GM19239 (cell line): ENCODE results near the gene RAP1A.
"Not testable (repeated sequence)": the region's sequence is repeated elsewhere in the genome, so short reads cannot be mapped to it uniquely, and the experiment has no call there.

Experiments
- DNase-seq: peaks from one replicate; pipeline ENCODE4 v3.0.0; 2011; ENCODE audit warnings: low spot score; ENCODE audit not compliant: insufficient read length
- FAIRE-seq: peaks from 2 replicates; lab custom pipeline; 2011; peaks lifted over from hg19 to GRCh38; lab: Jason Lieb, UNC

RAP1A gene

DNA sequence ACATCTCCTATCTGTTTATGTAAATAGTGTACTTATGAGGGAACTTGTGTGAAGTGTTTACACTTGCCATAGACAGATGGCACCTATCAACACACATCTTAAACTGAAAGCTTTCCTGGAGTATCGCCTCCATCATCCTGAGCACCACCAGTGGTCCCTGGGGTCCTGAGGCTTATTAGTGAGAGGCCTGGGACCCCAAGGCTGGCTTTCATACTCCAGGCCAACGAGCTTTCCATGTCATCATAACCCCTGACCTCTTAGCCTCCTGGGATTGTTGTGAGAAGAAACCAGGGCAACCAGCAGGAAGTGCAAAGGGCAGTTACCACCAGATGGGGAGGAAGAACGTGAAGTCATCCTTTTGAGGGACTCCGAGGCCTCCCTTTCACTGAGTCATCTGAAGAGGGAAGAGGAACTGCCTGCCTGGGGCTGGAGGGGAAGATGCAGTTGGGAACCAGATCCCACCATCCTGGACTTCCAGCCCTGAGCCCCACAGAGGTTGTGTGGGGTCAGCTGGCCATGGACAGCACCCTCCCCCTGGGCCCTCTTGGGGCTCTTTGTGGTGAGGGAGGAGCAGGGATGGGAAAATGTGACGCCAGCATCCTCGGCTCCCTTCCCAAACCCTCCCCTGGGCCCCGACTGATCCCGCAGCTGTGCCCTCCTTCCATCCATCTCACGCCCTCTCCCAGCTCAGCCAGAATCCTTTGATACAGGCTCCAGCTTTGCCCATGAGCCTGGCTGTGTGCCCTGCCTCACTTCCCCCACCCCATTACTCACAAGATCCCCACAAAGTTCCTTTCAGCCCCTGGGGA lies 113.8 kb downstream of the RAP1A start:
- DNase-seq (no peak), FAIRE-seq (no peak)

DNA sequence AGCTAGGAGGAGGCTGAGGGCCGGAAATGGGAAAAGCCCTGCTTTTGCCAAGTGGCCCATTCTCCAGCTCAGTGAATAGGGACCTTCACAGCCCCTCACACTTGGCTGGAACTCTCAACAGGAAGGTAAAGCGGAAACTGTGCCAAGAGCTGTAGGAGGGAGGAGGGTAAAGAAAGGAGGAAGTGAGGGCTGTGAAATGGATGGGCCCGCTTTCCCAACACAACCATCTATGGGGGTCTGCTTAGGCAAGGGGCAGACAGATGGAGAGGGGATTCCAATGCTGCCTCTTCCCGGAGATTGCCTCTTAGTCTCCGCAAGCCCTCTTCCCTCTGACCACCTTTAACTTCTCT lies 114.4 kb downstream of the RAP1A start:
- no peak for DNase-seq
- FAIRE-seq = no peak

DNA sequence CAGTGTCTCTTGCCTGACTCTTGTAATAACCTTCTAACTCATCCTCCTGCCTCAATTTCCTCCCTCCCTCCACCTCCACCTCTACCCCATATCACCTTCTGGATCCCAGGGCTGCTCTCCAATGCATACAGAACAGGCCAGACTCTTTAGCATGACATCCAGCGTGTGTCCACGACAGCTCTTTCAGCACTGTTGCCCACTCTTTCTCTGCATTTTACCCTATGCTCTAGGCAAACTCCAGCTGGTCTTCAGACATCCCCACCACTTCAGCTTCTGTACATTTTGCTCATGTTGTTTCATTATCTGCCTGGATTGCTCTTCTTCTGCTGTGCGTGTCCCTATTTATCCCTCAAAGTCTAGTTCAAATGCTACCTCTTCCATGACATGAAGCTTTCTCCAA lies 114.8 kb downstream of the RAP1A start:
- DNase-seq = no peak
- no peak for FAIRE-seq

DNA sequence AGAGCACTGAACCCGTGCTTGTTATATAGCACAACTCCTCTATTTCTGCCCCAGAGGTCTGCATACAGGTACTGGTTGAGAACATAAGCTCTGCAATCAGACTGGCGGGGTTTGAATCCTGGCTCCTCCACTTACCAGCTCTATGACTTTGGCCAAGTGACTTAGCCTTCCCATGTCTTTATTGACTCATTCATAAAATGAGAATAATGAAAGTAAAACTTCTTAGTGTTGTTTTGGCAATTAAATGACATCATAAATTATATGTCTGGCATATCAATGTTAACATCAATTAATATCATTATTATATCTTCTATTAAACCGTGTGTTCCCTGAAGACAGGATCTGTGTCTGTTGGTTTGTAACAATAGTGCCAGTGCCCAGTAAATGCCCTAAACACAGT lies 115.3 kb downstream of the RAP1A start:
- FAIRE-seq (no peak), DNase-seq (no peak)

DNA sequence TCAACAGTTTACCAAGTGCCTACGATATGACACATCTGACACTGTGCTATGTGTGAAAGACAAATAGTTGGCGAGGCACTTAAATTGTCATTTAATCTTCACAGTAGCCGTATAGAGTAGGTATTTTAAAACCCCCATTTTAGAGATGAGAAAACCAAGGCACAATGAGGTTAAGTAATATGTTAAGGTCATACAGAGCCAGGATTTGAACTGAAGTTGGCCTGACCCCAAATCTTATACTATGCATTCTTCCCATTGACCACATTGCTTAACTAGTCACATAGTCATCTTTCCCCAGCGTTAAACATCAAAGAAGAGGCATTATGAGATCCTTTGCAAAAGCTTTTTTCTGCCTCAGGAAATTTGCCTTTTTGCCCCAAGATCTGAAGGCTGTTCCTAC lies 115.7 kb downstream of the RAP1A start:
- DNase-seq = no peak
- FAIRE-seq = no peak

DNA sequence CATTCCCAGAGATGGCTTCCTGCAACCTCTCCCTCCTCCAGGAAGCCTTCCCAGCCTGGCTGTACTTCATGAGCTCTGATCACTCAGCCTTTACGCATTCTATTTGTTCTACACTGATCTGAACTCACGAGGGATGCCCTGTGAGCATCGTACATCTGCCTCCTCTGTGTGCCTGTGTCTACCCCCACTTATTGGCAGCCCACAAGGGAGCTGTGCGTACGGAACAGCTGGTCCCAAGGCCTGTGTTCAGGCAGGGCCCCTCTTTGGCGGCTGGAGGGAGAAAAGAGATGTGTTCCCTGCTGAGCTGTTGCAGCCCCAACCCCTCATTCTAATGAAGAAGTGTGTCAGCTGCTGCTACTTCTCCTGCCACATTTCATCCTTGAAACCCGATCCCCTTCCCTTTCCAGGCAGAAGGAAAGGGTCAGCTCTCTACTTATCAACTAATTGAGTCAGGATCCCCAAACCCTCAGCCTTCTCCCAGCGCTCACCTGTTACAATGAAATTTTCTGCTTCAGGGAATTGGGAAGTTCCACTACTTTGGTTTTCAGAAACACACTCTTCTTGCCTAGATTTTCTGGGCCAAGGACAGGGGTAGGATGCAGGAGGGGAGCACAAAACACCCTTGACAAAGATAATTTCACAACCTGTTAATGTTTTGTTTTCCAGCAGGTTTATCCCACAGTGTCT lies 116.4 kb downstream of the RAP1A start:
- no peak for FAIRE-seq

DNA sequence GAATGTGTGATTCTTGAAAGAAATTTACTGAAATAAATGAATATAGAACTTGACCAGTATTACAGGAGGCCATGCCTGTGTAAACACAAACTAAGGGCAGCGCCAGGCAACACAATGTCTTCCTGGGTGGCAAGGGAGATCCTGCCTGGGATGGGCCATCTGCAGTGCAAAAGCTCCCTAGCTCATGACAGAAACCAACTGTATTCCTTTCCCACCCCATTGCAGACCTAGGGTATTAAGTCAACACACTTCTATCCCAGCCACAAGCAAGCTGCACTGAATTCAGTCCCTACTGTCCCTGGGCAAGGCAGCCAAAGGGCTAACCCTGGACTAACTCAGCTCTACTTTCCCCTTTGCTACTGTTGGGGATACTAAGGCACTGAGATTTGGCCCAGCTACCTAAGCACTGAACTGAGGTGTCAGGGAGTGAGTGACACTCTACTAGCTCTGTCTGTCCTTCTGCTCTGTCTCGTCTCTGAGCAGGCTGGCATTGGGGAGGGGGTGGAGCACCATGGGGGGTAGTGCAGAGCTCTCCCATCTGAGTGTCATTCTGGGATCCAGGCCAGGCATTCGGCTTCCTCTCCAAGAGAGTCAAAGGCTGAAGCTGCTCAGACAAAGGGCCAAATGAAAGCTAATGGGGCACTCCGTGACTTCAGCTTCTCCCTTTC lies 117.1 kb downstream of the RAP1A start:
- DNase-seq (no peak), FAIRE-seq (no peak)

More for the DNA sequence above, 116.4 kb downstream of the RAP1A start:
- DNase-seq = no peak

DNA sequence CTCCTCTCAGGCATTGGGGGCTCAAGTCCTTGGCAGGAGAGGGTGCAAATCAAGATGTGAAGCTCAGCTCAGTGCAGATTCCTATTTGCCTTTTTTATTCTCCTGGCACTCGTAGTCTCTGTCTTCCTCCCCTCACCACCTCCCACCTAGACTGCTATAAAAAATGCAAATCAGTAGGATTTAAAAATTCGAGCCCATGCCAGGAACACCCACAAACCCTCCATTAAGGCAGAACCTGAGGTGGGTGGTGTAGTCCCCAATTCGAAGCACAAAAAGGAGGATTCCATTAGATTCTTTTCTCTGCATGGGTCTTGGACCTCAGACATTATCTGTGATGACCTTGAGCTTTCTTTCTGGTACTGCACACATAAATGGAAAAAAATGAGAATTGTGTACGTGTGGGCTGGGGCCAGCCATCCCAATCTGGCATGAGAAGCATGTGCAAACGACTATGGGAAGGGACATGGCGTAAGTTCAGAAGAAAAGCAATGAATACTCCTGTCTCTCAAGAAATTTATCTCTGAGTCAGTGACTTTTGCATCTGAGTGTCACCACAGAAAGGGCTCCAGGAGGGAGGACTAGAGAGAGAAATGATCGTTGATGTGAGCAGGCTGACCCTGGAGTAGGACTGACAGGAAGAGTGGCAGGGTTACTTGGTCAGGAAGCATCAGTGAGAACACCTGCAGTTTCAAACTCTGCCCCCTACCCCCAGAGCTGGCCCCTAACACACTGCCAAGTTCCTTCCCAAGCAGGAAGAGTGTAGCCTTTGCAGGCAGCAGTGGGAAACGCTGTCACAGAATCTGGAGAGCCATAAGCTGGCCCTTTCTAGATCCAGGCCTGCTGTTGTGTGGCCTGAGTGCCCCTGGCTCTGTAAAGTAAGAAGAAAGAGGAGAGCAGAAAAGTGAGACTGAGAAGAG lies 117.9 kb downstream of the RAP1A start:
- no peak for FAIRE-seq
- DNase-seq = no peak

DNA sequence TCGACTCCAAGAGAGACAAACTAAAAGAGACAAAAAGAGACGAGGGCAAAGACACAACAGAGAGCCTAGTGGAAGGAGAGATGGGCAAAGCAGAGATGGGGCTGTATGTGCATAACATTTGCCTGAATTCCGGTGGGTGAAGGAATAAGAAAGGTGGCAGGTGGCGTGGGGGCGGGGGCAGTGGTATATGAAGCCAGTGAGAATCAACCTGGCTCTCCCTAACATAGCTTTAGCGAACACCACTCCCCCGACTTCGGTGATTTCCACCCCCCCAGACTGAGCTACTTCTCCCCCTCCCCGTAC lies 118.5 kb downstream of the RAP1A start:
- no peak for FAIRE-seq
- DNase-seq = no peak

DNA sequence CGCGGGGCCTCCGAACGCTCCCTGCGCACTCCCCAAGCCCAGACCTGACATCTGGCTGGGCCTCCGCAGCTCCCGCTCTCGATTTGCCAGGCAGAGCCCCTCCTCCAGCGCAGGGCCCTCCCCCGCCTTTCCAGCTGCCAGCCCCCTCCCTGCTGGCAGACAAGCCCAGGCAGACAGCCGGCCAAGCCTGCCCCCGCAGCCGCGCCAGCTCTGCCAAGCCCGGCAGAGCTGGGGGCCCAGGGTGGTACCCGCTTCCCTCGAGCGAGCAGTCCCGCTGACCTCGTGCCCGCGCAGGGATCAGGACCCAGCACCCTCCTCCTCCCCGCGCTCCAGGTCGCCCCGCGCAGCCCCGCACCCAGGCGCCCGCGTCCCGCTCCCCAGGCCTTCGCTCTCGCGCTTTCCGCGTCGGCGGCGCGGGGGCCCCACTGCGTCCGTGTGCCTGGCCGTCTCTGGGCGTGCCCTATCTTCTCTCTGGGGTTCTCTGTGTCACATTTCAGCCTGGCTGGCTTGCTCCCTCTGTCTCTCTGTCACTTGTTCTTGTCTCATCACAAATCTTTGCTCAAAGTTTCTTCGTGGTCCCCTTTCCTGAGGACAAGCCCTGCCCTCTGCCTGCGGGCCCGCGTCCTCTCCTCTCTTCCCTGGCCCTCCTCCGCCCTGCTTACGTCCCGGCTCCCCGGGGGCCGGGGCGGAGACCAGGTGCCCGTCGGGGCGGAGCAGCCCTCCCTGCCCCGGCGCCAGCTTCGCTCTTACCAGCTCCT lies 119.0 kb downstream of the RAP1A start:
- peak; percentile 69 for FAIRE-seq
- DNase-seq = peak; percentile 26

DNA sequence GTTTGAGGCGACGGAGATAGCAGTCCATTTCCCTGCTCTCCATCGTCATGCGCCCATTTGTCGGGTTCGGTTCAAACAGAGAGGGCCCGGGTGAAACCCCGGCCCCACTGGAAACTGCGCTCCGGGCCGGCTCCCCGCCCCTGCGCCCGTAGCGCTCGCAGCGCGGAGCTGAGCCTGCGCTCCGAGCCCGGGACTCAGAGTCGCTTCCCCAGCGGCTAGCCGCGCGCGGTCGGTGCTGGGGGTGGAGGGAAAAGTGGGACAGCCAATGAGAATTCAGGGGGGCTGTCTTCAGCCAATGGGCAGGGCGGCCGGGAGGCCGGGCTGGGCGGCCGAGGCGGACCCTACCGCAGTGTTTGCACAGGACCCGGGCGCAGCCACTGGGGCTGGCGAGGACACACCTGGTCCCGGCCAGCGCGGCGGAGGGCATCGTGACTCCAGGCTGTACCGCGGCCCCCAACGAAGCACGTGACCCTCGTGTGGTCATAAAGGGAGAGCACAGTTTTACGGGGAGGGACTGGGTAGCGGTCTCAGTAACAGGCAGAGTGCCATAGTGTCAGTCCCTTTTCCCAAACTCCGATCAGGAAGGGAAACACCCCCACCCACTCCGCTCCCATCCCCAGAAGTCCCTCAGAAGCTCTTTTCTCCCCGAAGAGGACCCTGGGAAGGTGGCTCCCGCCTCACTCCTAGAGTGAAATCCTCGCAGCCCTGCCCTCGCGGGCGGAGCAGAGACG lies 119.8 kb downstream of the RAP1A start, which contains the start of gene INKA2:
Gene INKA2 (minus strand): TSS at position 202 of the 731 bp plus-strand sequence. CDS start 153 bp downstream, at position 49.
- FAIRE-seq (no peak), DNase-seq (peak; percentile 76)

DNA sequence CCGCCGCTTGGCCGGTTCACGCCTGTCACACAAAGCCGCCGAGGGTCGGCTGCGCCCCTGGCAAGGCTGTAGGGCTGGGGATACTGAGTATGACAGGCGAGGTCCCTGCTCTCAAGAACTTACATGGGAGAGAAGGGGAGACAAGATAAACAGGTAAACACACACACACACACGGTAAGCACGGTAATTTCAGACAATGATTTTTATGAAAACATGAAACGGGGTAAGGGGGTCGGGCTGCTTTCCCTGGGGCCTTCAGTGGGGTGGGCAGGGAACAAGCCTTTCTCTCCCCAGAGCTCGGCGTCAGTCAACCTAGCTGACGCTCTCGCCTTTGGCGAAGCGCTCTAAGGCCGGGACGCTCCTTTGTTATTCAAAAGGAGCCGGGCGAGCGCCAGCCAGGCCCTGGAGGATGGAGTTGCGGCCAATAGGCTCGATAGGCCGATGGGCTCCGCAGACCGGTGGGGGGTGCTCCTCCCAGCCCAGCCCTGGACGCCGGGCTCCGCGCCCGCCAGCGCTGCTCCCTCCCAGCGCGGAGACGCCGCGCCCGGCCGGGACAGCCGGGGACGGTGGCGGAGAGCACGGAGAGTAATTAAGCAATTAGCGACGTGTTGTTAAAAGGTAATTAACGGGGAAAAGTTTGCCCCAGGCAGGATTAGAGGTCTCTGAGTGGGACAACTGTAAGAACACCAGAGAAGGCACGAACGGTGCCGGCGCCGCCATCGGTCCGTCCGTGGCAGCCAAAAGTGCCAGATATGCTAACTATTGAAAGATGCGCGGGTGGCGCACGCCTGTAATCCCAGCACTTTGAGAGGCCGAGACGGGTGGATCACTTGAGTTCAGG lies 120.6 kb downstream of the RAP1A start:
- FAIRE-seq (no peak), DNase-seq (no peak)

DNA sequence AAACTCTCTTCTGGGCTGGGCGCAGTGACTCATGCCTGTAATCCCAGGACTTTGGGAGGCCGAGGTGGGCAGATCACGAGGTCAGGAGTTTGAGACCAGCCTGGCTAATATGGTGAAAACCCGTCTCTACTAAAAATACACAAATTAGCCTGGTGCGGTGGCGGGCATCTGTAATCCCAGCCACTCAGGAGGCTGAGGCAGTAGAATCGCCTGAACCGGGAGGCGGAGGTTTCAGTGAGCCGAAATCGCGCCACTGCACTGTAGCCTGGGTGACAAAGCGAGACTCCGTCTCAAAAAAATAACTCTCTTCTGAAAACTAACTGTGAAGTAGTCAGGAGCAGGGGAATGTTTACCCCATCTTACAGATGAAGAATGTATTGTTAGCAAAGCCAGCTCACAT lies 122.7 kb downstream of the RAP1A start:
- DNase-seq, FAIRE-seq: not testable (repeated sequence)

DNA sequence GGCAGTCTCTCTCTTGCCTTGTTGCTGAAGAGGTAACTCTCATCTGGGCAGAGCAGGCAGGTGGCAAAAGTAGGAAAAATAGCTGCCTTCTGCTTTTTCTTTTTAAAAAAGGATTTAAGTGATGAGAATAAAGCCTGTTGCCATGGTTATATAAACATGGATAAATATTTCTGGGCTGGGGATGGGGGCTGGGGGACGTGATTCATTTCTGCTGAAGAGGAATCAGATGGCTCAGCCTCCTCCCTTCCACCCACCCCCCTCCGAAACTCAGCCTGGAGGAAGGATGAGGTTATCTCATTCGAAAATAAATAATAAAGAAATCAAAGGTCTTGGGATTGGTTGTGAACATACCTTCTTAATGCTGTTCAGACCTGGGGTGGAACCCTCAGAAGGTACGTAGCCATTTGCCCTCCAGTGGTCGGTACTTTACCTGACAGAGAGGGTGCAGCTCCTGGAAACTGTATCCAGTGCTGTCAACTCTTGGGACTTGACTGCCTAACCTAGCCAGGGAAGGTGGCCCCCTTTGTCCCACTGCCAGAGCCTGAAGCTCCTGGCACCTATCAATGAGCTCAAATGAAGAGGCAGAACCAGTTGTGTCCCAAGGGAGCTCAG lies 123.5 kb downstream of the RAP1A start:
- FAIRE-seq = no peak
- DNase-seq = no peak

DNA sequence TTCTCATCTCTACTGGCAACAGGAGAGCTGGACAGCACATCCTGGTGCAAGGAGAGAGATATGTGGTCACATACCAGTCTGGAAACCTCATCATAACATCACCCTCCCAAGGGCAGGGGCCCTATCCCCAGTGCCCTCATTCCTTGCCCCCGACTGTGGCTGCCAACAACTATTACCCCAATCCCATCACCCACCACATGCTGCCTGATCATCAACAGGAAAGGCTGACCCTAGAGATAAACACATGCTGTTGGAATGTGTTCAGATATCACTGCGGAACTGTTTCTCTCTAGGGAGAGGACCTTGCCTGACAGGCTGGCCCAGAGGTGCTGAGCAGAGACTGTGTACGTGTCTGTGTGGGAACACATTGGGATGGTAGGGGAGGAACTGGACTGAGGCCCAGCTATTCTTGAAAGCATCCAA lies 124.1 kb downstream of the RAP1A start:
- no peak for DNase-seq
- FAIRE-seq = no peak

DNA sequence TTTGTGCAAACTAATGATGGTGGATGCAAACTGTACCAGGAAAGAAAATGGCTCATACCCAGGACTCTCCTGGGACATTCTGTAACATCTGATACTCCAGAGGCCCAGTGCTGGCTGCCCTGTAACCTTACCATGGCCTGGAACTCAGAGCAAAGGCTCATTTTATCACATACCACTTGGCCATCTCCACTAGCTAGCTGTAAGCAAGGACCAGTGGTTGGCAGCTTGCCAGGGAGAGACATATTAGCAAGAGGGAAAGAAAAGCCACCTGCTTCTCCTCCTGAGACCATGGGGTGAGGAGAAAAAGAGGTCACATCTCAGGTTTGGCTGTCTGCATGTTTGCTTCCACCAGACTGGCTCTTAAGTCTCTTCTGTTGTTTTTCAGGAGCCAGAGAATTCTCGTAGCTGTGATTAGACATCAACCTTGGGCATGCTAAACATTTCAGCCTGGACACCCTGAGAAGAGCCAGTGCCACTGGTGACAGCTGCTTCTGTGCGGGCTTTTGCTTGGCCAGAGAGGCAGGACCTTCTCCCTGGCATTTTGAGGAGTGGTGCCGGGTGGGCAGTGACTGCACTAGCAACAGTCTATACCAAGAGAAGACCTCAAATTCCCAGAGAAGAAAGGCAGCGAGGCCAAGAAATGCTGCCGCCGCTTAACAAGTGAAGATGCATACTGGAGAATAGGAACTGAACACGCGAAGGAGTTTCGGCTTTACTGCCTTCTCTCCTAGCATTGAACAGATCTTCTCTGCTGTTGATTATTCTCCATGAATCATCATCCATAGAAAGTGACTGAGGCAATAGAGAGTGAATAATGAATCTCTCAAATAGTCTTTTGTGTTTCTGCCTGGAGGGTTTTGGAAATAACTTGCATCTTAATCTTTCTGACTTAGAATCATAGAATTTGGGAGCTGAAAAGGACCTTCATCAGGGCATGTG lies 126.4 kb downstream of the RAP1A start:
- no peak for FAIRE-seq
- no peak for DNase-seq

DNA sequence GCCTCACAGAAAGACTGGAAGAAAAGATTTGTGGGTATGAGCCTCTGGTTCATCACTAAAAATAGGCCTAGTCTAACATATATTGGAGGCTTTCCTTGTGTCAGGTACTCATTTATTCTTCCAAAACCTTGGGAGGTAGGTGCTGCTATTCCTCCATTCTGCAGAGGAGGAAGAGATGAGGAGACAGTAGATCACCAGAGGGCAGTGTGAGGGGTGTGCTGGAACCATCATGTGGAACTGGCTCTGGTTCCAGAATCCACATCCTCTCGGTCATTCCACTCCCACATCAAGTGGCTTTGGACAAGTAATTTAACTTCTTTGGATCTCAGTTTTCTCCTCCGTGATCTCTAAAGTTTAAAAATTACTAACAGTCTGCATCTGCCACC lies 127.0 kb downstream of the RAP1A start:
- FAIRE-seq (no peak), DNase-seq (no peak)
